Endothelial cell of umbilical vein (primary cell): ENCODE measurements around the gene ZBTB17.

ENCODE experiments used
- EZH2 ChIP-seq: IDR thresholded peaks from 2 replicates; pipeline ENCODE4 v1.6.1; 2012; ENCODE audit warnings: borderline replicate concordance, low read depth, mild to moderate bottlenecking, moderate library complexity, low read length, inconsistent platforms; ENCODE audit not compliant: severe bottlenecking
- GATA2 ChIP-seq: IDR thresholded peaks from 2 replicates; pipeline ENCODE4 v1.7.0; 2011; ENCODE audit warnings: low read depth, mild to moderate bottlenecking, moderate library complexity, mixed read lengths, low read length; ENCODE audit not compliant: insufficient read length, insufficient read depth
- MYC ChIP-seq: IDR thresholded peaks from one replicate; pipeline ENCODE4 v1.6.1; 2011; ENCODE audit warnings: mild to moderate bottlenecking, low read depth, low read length
- POLR2A ChIP-seq: IDR thresholded peaks from 2 replicates; pipeline ENCODE4 v1.6.1; 2012; ENCODE audit warnings: low read depth, mild to moderate bottlenecking, control low read depth, low read length
- POLR2AphosphoS5 ChIP-seq: IDR thresholded peaks from 2 replicates; pipeline ENCODE4 v1.6.1; 2012; ENCODE audit warnings: low read depth, mild to moderate bottlenecking, control low read depth, low read length, moderate library complexity; ENCODE audit not compliant: insufficient read depth
- TF ChIP-seq, protein P1 (sequence below), 2 donors: IDR thresholded peaks; 1 replicate in 1 of 2; 2 replicates in 1 of 2; pipeline ENCODE4 v1.5.1; 2011; ENCODE audit warnings: low read length in 2 of 2, mild to moderate bottlenecking in 2 of 2, moderate library complexity in 2 of 2, control low read depth in 1 of 2, inconsistent platforms in 1 of 2, low read depth in 1 of 2; ENCODE audit not compliant: insufficient read depth in 1 of 2; ENCODE audit errors: extremely low read depth in 1 of 2

DNA sequence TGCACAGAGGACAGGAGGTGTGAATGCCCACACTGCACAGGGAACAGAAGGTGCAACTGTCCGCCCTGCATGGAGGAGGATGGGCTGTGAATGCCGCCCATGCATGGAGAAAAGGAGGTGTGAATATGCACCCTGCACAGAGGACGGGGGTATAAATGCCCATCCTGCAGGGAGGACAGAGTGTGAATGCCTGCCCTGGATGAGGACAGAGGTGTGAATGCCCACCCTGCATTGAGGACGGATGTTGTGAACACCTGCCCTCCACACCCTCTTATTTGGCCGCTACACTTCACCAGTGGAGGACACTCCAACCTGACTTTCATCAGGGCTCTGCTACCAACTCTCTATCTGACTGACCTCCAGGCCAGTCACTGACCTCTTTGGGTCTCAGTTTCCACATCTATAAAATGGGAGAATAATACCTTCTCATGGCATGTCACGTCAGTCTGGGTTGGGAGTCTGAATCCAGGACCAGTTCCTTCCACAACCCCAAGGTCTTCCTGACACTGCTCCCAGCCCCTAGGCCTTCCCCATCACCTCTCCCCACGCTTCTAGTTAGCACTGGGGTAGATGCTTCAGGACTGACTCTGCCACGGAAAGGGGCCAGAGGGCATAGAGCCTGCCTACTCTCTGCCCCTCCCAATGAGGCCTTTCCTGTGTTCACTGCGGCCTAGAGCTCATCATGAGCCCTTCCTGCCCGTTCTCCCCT is 28.4 kb downstream of the ZBTB17 start:
- TF ChIP-seq, protein P1, sequence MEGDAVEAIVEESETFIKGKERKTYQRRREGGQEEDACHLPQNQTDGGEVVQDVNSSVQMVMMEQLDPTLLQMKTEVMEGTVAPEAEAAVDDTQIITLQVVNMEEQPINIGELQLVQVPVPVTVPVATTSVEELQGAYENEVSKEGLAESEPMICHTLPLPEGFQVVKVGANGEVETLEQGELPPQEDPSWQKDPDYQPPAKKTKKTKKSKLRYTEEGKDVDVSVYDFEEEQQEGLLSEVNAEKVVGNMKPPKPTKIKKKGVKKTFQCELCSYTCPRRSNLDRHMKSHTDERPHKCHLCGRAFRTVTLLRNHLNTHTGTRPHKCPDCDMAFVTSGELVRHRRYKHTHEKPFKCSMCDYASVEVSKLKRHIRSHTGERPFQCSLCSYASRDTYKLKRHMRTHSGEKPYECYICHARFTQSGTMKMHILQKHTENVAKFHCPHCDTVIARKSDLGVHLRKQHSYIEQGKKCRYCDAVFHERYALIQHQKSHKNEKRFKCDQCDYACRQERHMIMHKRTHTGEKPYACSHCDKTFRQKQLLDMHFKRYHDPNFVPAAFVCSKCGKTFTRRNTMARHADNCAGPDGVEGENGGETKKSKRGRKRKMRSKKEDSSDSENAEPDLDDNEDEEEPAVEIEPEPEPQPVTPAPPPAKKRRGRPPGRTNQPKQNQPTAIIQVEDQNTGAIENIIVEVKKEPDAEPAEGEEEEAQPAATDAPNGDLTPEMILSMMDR (IDR thresholded peaks at IDR 0.05; ENCODE audit: extremely low read depth in 1 of 2, insufficient read depth in 1 of 2, low read depth in 1 of 2, low read length in 2 of 2), result no peak
- TF ChIP-seq POLR2A (no peak), MYC (no peak), EZH2 (no peak), POLR2AphosphoS5 (no peak), GATA2 (no peak)
